DMS153 treated with DMSO at 0.1 percent for 48 hours (cell line): Measurements from ENCODE around the gene PAPOLB.
A peak's percentile ranks its signal among the peaks of the same experiment; 100 is the strongest.
"Not testable (repeated sequence)": the region's sequence is repeated elsewhere in the genome, so short reads cannot be mapped to it uniquely, and the experiment has no call there.

Experiments used
- DNase-seq: peaks from one replicate; lab custom pipeline; 2025; ENCODE audit not compliant: unreplicated experiment; lab: John Stamatoyannopoulos, UW

The PAPOLB gene

GRCh38 chr7:4861673-4862072 lies at the start of gene PAPOLB:
PAPOLB (minus strand) TSS chr7:4862030; CDS start chr7:4861810, 220 bp downstream.
- no peak for DNase-seq

DNA sequence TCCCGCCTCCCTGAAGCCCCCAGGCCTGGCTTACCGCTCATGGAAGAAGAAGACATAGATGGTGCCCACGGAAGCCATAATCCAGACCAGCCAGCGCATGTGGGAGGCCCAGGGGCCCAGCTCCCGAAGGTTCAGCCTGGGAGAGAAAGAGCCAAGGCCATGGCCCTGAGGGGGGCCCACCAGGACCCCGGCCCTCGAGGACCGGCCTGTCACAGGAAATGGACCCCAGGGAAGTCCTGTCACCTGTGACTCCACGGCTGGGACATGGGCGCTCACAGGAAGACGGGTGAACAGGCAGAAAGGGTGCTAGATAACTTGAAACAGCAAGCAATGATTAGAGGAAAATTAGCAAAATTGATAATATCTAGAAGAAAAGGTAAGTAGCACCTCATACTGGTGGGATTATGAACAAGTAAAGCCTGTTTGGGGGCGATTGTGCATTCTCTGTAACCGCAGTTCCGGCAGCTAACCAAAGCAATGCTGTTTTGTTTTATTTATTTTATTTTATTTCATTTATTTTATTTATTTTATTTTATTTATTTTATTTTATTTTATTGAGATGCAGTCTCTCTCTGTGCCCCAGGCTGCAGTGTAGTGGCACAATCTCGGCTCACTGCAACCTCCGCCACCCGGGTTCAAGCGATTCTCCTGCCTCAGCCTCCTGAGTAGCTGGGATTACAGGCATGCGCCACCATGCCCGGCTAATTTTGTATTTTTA lies 49.4 kb upstream of the PAPOLB start:
- DNase-seq: no peak

GRCh38 chr7:4906682-4907081 lies 44.9 kb upstream of the PAPOLB start:
- no peak for DNase-seq

- no peak for DNase-seq
Observed at GRCh38 chr7:4905171-4905570, 43.3 kb upstream of the PAPOLB start.

- no peak for DNase-seq
Observed at GRCh38 chr7:4904346-4904745, 42.5 kb upstream of the PAPOLB start.

DNA sequence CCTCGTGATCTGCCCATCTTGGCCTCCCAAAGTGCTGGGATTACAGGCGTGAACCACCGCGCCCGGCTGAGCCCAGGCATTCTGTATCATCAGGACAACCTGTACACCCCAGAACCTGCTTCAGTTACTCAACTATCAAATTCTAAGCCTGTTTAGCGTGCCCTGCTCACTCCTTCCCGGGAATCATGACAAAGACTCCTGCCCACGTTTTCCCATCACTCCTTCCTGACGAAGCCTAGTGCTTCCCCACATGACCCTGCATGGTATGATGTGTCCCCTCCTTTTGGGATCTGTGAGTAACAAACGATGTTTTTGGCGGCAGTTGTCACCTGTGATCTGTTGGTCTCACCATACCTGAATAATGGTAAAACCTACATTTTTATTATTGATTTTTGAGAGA lies 33.9 kb upstream of the PAPOLB start:
- no peak for DNase-seq

DNA sequence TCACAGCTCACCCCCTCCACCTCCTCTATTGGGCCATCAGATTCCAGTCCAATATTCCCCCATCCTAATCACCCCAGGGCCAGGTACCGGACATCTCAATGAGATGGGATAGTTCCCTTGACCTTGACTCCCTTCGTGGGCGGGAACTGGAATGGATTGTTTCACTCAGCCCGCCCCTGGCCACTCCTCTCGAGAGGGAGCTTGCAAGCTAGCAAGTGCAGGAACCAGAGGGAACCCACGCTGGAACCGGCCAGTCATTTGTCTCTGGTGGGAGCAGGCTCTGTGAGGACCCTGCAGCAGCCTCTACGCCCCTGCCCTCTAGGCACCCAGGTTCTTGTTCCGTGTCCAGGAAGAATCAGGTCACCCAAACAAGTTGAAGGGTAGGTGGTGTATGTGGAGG lies 32.7 kb upstream of the PAPOLB start:
- DNase-seq: no peak

DNA sequence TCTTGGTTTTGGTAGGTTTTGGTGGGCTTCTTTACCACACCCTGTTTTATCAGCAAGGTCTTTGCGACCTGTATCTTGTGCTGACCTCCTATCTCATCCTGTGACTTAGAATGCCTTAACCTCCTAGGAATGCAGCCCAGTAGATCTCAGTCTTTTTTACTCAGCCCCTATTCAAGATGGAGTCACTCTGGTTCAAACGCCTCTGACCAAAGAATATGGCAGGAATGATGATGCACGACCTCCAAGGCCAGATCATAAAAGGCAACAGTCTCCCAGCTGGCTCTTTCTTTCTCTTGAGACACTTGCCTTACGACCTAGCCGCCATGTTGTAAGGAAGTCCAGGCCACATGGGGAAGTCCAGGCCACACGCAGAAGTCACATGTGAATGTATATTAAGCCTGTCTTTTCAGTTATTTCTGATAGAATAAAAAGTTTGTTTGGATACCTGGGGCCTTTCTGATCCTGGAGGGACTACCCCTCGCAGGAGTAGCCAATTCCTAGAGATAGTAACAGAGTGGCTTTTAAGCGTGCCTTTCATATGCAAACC lies 32.2 kb upstream of the PAPOLB start:
- DNase-seq: no peak

GRCh38 chr7:4893188-4893587 lies 31.4 kb upstream of the PAPOLB start:
- DNase-seq: not testable (repeated sequence)

DNA sequence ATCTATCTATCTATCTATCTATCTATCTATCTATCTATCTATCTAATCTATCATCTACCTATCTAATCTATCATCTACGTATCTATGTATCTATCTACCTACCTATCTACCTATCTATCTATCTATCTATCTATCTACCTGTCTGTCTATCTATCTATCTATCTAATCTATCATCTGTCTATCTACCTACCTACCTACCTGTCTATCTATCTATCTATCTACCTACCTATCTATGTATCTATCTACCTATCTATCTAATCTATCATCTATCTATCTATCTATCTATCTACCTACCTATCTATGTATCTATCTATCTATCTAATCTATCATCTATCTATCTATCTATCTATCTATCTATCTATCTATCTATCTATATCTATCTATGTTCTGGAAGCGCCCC lies 29.7 kb upstream of the PAPOLB start:
- DNase-seq: not testable (repeated sequence)

- no peak for DNase-seq
Observed at GRCh38 chr7:4889682-4890081, 27.9 kb upstream of the PAPOLB start.

DNA sequence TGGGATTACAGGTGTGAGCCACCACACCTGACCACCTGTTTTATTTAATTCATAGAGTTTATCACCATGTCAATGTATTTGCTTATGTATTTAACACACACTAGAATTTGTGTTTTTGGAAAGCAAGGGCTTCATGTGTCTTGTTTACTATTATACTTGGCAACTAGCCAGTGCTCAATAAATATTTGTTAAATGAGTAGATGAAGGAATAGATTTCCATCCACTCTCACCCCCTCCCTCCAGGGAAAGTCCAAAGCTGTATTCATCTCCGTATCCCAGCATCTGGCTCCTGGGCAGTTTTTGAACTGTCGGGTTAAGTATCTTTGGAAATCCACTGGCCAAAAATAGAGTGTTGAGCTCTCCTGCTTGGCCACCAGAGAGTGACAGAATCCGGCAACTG lies 26.3 kb upstream of the PAPOLB start:
- DNase-seq: peak; percentile 3

- DNase-seq: no peak
Observed at GRCh38 chr7:4886671-4887070, 24.8 kb upstream of the PAPOLB start.

DNA sequence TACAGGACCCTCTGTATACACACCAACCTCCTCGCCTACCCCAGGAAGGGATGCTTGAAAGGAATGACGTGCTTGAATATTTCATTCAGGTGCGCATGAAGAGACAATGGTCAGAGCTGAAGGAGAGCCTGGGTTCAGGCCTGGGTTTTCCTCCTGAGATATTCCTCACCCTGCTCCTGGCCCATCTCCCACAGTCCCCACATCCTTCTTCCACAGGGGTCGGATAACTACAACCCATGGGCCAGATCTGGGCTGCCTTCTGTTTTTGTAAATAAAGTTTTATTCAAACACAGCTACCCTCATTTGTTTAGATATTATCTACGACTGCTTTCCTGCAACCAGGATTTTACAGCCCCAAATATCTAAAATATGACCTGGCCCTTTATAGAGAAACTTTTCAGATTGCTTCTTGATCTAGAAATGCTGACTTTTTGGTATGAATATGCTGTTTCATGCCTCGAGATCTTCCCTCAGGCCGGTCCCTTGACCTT lies 23.5 kb upstream of the PAPOLB start:
- no peak for DNase-seq

DNA sequence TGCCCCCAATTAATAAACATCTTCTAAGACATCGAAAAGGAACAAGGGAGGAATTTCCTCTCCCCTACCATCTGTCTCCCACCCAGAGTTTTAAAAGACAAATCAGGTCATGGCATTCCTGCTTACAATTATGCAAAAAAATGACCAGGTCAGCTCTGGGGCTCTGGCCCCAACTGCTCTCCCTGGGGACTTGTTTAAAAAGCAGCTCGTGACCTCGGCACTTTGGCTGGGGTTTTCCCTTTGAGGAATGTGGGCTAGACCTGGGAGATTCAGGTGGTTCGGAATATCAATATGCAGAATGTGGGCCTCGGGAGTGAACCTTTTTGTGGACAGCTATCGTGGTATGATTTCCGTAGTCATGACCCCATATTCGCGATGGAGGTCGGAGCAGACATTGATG lies 22.3 kb upstream of the PAPOLB start:
- DNase-seq: no peak

DNA sequence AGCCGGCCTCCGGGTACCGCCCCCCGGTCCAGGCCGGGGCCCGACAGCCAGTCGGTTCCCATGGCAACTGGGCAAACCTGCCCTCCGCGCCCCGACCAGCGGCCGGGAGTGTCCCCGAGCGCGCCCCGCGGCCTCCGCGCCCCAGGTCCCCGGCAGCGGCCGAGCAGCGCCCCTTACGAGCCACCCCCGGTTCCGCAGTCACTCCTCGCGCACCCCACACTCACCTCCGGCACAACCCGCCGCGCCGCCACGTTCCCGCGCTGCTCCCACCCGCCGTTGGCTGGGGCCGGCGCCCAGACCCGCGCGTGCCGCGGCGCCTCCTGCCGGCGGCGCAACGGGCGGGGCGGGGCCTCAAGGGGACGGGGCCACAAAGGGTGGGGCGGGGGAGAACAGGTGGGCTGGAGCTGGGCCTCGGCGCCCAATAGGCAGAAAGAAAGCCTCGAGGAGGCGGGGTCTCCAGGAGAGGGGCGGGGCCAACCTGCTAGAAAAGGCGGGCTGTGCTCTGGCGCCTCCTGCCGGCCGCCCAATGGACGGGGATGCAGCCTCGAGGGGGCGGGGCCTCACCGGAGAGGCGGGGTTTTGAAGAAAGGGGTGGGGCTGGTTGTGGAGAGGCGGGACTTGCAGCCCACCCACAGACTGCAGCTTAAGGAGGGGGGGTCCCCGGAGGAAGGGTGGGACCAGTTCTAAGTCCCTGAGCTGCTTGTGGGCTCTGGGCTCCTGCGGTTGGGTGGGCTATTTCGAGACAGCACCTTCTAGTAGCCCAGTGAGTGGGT lies 21.7 kb upstream of the PAPOLB start, which contains the start of gene RADIL:
TSS of gene RADIL (minus strand) at position 345 of the 773 bp plus-strand sequence. CDS start 5,577 bp downstream, outside the sequence.
- peak; percentile 94 for DNase-seq

DNA sequence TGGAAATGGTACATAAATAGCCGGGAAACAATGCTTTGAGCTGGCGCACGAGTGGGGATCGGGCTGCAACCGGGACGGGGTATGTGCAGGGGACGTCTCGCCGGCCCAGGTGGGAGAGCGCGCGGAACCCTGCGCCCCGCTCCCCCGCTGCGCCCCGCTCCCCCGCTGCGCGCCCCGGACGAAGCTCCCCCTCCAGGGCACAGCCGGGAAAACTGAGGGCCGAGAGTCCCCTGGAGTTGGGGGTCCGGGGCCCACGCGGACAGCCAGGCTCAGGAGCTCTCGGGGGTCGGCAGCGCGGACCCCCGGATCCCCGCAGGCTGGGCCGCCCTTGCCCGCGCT lies 21.2 kb upstream of the PAPOLB start:
- no peak for DNase-seq

- peak; percentile 49 for DNase-seq
Observed at GRCh38 chr7:4882169-4883032, 20.6 kb upstream of the PAPOLB start.

DNA sequence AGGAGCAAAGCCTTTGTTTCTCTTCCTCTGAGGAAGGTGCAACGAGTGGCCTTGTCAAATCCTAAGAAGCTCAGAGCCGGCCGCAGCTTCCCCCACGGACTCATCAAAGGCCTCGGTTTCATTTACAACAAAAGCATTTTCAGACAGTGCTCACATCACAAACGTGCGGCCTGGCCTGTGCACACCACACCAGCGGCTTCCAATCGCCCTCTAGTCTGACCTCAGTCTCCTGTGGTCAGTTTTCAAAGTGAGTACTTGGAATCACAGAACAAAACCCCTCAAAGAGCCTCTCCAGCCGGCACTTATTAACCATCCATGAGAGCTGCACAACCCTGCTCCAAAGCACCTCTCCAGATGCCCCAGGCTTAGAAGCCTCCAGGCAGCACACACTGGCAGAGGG lies 18.4 kb upstream of the PAPOLB start:
- DNase-seq: no peak

DNA sequence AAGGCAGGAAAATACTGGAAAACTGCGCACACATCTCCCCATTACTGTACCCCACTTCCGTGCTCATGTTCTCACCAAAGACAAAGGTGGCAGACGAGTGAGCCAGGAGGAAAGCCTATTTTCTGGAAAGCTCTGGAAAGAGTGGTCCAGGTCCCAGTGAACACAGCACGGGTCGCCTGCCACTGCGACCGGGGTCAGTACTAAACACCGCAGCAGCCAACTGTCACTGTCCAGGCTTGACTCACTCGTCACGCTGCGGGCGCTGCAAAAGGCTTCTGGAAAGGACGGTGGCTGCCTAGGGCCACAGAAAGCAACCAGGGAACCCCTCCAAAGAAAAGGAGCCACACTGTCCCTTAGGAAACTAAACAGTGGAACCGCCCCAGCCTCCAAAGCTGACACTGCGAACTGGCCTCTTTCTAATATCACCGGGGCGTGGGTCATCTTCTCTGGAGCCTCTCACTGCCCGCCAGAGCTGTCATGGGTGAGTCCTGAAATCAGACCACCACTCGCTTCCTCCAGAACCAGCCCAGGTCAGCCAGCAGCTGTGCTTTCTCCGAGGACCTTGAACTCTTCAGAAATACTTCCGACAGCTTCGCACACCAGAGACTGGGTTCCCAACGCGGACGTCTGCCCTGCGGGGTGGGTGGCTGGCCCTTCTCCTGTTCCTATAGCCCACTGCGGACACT lies 17.7 kb upstream of the PAPOLB start:
- DNase-seq: no peak
